ENCODE measurements around the gene HERC2. TPM values are rescaled to one million over a fixed set of nuclear protein-coding genes. Genes with fewer than 3 reads are reported as not detected.

HERC2 gene
- total RNA-seq, 6 experiments from 2014 or later = 33.6 to 47.3 (median 37.0) TPM

- no peak overlapping the region for H3K4me3 Mint-ChIP-seq
- H3K9me3 Mint-ChIP-seq = no peaks in the 10 kb centered on the region
- H3K27me3 Mint-ChIP-seq (ENCODE audit: insufficient read depth) = peaks cover 30% of the 10 kb centered on the region
- no peak for DNase-seq
- H3K36me3 Mint-ChIP-seq (ENCODE audit: low read depth) = no peaks in the 10 kb centered on the region
- H3K4me1 Mint-ChIP-seq (ENCODE audit: low read depth) = peaks cover 22% of the 10 kb centered on the region
- H3K27ac Mint-ChIP-seq = no peak overlapping the region
- TF ChIP-seq CTCF (IDR thresholded peaks at IDR 0.05) = no peak
These were observed 221.3 kb downstream of the HERC2 start for GRCh38 chr15:28100516-28101195.

- no peak for DNase-seq
These were observed 222.3 kb downstream of the HERC2 start for GRCh38 chr15:28099555-28100140.

GRCh38 chr15:28098766-28099554 lies 223.0 kb downstream of the HERC2 start, which contains the start of gene OCA2:
Gene OCA2 (minus strand): TSS chr15:28099315. CDS start chr15:28081874, 17,441 bp downstream.
- DNase-seq = no peak
- Mint-ChIP-seq H3K27me3 (ENCODE audit: insufficient read depth) (peaks cover 30% of the 10 kb centered on the region), H3K36me3 (ENCODE audit: low read depth) (no peaks in the 10 kb centered on the region), H3K4me3 (peak within 1 kb of the TSS; percentile 6), H3K4me1 (ENCODE audit: low read depth) (peaks cover 24% of the 10 kb centered on the region), H3K27ac (no peak within 1 kb of the TSS), H3K9me3 (no peaks in the 10 kb centered on the region)
- peak; percentile 72 for TF ChIP-seq CTCF (IDR thresholded peaks at IDR 0.05)

More at GRCh38 chr15:28099555-28100140, 222.3 kb downstream of the HERC2 start:
- Mint-ChIP-seq H3K27ac (no peak overlapping the region), H3K4me3 (peak overlapping the region; percentile 6; the same call in 1 of the 2 replicates), H3K27me3 (ENCODE audit: insufficient read depth) (peaks cover 31% of the 10 kb centered on the region), H3K36me3 (ENCODE audit: low read depth) (no peaks in the 10 kb centered on the region), H3K9me3 (no peaks in the 10 kb centered on the region), H3K4me1 (ENCODE audit: low read depth) (peaks cover 24% of the 10 kb centered on the region)
- no peak for TF ChIP-seq CTCF (IDR thresholded peaks at IDR 0.05)

- Mint-ChIP-seq H3K36me3 (ENCODE audit: low read depth) (no peaks in the 10 kb centered on the region), H3K27me3 (ENCODE audit: insufficient read depth) (peaks cover 31% of the 10 kb centered on the region), H3K4me3 (no peak overlapping the region; the same call in 1 of the 2 replicates), H3K9me3 (no peaks in the 10 kb centered on the region), H3K4me1 (ENCODE audit: low read depth) (peaks cover 24% of the 10 kb centered on the region), H3K27ac (no peak overlapping the region)
- no peak for DNase-seq
- no peak for TF ChIP-seq CTCF (IDR thresholded peaks at IDR 0.05)
These were observed 223.6 kb downstream of the HERC2 start for GRCh38 chr15:28098360-28098765.

- no peak for TF ChIP-seq CTCF (IDR thresholded peaks at IDR 0.05)
- Mint-ChIP-seq H3K36me3 (ENCODE audit: low read depth) (no peaks in the 10 kb centered on the region), H3K27me3 (ENCODE audit: insufficient read depth) (peaks cover 31% of the 10 kb centered on the region), H3K9me3 (no peaks in the 10 kb centered on the region), H3K27ac (no peak overlapping the region), H3K4me3 (peak overlapping the region; percentile 65), H3K4me1 (ENCODE audit: low read depth) (peaks cover 24% of the 10 kb centered on the region)
- no peak for DNase-seq
These were observed 224.2 kb downstream of the HERC2 start for GRCh38 chr15:28097656-28098359.
